Measurements from ENCODE around the gene LGI1.

The LGI1 gene

GRCh38 chr10:93788413-93789208 is 30.9 kb downstream of the LGI1 start:
- no peak for TF ChIP-seq CTCF (IDR thresholded peaks at IDR 0.05; ENCODE audit: borderline replicate concordance, control extremely low read depth, extremely low read depth, insufficient read depth, missing control alignments)

GRCh38 chr10:93790439-93790838 is 32.7 kb downstream of the LGI1 start:
- no peak for DNase-seq (ENCODE audit: low spot score)
- in situ Hi-C loops (cut with MboI; ENCODE audit: low sequenced_read_pairs, unreplicated experiment) = no loop called here
- TF ChIP-seq CTCF (IDR thresholded peaks at IDR 0.05; ENCODE audit: borderline replicate concordance, control extremely low read depth, extremely low read depth, insufficient read depth, missing control alignments) = no peak

More at GRCh38 chr10:93788413-93789208, 30.9 kb downstream of the LGI1 start:
- in situ Hi-C loops (cut with MboI; ENCODE audit: low sequenced_read_pairs, unreplicated experiment) = no loop called here
- no peak for DNase-seq (ENCODE audit: low spot score)

GRCh38 chr10:93796167-93796566 is 38.4 kb downstream of the LGI1 start:
- no peak for DNase-seq (ENCODE audit: low spot score)
- TF ChIP-seq CTCF (IDR thresholded peaks at IDR 0.05; ENCODE audit: borderline replicate concordance, control extremely low read depth, extremely low read depth, insufficient read depth, missing control alignments) = no peak
- in situ Hi-C loops (cut with MboI; ENCODE audit: low sequenced_read_pairs, unreplicated experiment) = no loop called here

- no peak for TF ChIP-seq CTCF (IDR thresholded peaks at IDR 0.05; ENCODE audit: borderline replicate concordance, control extremely low read depth, extremely low read depth, insufficient read depth, missing control alignments)
- in situ Hi-C loops (cut with MboI; ENCODE audit: low sequenced_read_pairs, unreplicated experiment) = no loop called here
- no peak for DNase-seq (ENCODE audit: low spot score)
These were observed 40.1 kb downstream of the LGI1 start for GRCh38 chr10:93797825-93798224.

- in situ Hi-C loops (cut with MboI; ENCODE audit: low sequenced_read_pairs, unreplicated experiment) = no loop called here
- TF ChIP-seq CTCF (IDR thresholded peaks at IDR 0.05; ENCODE audit: borderline replicate concordance, control extremely low read depth, extremely low read depth, insufficient read depth, missing control alignments) = no peak
- DNase-seq (ENCODE audit: low spot score) = no peak
These were observed 41.5 kb downstream of the LGI1 start for GRCh38 chr10:93799155-93799708.

- in situ Hi-C loops (cut with MboI; ENCODE audit: low sequenced_read_pairs, unreplicated experiment) = no loop called here
- DNase-seq (ENCODE audit: low spot score) = no peak
- TF ChIP-seq CTCF (IDR thresholded peaks at IDR 0.05; ENCODE audit: borderline replicate concordance, control extremely low read depth, extremely low read depth, insufficient read depth, missing control alignments) = no peak
These were observed 46.5 kb downstream of the LGI1 start for GRCh38 chr10:93804200-93804599.

All from GM13976 (cell line).